ENCODE measurements around the gene MEG3.
"Not testable (repeated sequence)": the region's sequence is repeated elsewhere in the genome, so short reads cannot be mapped to it uniquely, and the experiment has no call there.

MEG3 gene

DNA sequence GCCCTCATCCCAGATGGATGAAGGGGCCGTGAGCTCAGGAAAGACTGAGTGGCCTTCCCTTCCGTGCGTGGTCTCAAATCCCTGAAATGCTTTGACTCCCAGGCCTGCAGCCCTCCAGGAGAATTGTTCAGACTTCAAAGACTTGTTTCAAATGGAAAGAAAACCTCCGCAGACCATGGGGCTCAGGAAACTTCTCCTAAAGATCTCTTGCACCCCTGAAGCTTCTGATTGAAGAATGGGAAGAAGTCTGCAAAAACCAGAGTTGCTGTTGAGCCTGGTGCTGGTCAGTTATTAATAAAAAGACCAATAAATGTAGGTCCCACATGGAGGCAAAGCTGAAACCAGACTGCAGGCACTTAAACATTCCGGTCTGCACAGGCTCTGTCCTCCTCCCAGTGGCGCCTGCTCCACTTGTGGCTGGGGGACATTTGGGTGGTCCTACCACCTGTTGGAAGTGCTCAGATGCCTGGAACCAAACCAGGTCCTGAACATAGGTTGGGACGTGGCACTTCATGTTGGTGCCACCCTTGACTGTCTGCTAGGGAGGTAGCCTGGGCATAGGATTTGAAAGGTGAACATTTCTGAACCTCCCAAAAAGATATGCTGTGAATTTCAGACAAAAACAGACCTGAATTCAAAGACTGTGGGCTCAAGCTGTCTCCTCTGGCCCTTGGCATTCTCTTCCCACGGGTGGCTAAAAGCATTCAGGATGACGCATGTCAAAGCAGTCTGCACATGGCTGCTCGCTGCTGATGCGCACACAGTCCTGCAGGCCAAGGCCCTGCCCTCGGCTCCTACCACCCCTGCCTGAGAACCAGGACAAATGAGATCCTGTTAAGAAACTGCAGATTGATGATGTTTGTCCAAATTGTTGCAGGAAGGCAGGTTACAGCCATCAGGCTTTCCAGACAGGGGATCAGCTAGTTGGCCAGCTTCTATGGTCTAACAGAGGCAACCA, 36.2 kb upstream of the MEG3 start:
- DNase-seq, result no peak

DNA sequence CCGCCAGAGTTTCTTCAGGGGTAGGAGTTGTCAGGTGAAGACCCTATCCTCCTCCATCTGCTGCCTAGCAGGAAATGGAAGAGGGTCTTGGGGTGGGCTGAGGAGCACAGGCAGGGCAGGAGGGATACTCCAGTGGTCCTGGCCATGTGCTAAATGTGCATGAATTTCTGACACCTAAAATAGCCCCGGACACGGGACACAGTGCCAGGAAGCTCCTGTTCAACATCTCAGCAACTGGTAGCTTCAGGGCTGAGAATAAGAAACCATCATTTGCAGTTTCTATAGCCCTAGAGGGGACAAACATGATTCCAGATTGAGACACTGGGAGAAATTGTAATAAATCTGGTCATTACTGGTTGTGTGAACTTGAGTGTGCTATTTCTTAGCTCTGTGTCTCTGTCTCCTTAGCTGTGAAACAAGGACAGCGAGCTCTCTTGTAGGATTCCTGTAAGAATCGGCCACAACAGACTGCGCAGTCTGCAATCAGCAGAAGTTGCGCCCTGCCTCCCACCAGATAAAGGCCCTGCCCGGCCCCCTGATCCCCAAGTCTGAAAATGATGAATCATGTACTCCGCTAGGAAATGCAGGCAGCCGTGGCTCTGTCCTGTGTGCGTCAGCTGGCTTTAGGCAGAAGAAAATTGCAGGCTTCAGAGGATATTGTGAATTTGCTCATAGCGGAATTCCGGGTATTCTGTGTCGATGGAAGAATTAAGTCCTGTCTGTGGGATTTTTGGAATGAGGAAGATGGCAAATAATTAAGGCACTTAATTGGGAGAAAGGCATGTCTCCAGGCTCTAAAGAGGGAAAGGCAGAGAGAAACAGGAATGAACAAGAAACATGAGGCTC, 35.2 kb upstream of the MEG3 start:
- no peak for DNase-seq

DNA sequence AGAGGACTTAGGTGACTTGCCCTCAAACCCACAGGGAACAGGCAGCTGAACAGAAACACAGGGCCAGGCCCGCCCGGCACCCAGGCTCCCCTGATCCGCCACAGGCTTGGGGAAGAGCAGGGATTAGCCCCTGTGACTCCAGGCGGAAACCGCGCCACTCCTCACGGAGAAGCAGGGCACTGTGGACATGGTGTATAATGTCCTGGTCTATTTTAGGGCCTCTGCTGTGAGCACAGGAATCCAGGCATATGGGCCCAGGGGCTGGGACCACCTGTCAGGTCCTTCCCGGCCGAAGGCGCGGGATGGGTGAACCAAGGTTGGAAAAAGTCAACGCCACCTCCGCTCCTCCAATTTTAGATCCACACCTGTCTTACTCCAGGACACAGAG, 34.6 kb upstream of the MEG3 start:
- DNase-seq, result no peak

DNA sequence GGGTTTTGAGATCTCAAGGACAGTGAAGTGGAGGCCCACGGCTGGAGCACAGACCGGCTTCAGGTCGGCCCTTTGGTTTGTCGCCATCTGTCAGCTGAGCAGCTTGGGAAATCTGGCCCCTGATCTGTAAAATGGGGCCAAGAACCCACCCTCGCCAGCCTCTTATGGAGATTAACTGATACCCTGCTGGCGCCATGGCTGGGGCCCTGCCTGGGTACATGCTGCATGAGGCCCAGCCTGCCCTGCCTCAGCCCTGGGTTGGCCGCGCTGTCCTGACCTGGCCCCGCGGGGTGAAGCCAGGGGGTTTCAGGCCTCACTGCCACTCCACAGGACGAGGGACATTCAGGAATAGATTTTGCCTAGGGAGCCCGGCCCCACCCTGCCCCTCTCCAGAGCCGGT, 33.9 kb upstream of the MEG3 start:
- DNase-seq, result no peak

DNA sequence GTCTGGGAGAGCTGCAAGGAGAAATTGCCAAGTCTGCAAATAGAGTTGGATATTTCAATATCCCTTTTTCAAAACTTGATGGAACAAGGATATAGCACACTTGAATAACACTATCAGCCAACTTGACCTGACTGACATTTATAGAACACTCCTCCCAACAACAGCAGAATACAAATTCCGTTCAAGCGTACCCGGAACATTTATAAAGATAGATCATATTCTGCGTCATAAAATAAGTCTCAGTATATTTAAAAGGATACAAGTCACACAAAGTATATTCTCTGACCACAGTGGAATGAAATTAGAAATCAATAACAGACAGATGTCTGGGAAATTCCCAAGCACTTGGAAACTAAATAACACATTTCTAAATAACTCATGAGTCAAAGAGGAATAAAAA, 29.0 kb upstream of the MEG3 start:
- no peak for DNase-seq

DNA sequence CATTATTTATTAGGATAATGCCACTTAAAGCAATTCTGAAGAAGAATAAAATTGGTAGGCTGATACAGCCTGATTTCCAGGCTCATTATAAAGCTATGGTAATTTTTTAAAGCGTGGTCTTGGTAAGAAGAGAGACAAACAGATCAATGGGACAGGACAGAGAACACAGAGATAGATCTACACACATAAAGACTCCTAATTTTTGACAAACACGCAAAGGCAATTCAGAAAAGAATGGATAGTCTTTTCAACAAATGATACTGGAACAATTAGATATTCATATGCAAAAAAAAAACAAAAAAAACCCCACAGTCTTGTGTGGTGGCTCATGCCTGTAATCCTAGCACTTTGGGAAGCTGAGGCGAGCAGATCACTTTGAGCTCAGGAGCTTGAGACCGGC, 25.9 kb upstream of the MEG3 start:
- no peak for DNase-seq

DNA sequence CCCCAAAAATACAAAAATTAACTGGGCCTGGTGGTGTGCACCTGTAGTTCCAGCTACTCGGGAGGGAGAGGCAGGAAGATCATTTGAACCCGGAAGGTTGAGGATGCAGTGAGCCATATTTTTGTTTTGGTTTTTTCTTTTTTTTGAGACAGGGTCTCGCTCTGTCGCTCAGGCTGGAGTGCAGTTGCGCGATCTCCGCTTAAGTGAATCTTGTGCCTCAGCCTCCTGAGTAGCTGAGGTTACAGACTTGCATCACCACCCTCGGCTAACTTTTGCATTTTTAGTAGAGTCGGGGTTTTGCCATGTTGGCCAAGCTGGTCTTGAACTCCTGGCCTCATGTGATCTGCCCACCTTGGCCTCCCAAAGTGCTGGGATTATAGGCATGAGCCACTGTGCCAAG, 24.5 kb upstream of the MEG3 start:
- not testable (repeated sequence) for DNase-seq

DNA sequence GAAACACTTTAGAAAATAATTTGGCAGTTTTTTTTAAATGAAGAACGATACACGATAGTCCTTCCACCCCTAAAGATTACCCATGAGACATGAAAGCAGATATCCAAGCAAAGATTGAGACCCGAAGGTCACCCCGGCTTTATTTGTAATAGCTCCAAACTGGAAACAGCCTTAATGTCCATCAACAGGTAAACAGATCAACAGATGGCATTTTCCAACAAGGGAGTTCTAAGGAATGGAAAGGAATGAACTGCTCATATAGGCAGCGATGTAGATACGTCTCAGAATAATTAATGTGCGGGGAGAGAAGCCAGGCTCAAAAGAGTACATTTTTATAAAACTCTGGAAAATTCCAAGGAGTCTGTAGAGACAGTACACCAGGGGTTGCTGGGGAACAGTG, 23.7 kb upstream of the MEG3 start:
- no peak for DNase-seq

DNA sequence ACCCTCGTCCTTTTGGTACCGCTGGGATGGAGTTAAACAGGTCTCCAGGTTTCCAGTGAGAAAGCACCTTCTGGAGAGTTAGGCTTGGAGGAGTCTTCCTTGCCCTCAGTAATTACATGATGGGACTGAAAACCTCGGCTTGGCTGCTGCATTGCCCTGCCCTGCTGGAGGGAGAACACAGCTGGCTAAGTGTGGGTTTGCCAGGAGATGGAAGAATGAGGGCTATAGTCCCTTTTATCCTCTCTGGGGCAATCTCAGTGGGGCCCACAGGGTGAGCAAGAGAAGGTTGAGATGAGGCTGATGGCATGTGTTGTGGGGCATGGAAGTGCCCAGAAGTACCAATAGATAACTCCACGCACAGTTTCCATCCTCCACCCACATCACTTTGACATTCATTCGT, 23.2 kb upstream of the MEG3 start:
- no peak for DNase-seq

DNA sequence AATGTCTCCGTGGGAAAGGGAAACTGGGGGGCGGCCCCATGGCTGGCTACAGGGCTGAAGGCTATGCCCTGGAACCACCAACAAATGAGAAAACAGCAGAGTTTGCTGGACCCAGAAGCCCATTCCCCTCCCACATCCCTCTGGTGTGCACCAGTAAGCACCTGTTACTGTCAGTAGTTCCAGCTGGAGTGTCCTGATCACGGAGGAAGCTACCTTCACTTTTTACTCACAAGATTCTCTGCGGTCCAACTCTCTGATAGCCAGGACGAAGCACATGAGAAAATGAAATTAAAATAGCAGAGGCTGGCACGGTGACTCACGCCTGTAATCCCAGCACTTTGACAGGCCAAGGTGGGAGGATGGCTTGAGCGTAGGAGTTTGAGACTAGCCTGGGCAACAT, 22.7 kb upstream of the MEG3 start:
- no peak for DNase-seq

DNA sequence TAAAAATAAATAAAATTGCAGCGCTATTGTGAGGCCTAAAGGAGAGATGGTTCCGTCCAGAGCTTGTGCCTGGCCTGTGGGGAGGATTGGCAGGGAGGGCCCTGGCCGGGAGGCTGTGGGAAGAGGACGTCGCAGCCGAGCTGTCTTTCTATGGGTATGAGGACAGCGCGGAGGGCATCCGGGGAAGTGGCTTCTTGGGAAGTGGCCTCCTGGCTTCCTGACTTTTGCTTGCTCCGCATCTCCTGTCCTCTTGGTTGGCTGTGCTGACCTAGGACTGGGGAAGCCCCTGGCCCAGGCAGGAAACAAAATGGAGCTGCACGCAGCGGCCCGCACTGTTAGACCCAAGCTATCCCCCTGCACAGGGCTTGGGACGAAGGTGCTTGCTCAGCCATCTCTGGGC, 22.2 kb upstream of the MEG3 start:
- no peak for DNase-seq

DNA sequence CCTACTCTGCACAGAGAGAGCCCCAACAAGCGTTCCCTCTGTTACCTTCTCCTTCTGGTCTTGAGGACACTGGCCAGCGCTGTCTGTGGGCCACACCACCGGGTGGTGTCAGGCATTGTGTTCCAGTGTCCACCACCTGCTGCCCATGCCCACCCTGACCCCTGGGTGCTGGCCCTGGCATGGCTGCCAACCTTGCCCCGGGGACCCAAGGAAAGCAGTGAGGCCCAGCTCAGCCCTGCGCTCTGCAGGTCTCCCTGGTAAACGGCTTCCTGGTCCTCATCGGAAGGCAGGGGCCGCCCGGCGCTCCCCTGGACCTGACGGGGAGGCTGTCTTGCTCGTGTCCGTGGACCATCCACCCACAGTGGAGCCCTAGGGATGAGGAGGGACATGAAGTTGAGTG, 21.8 kb upstream of the MEG3 start:
- DNase-seq, result no peak

DNA sequence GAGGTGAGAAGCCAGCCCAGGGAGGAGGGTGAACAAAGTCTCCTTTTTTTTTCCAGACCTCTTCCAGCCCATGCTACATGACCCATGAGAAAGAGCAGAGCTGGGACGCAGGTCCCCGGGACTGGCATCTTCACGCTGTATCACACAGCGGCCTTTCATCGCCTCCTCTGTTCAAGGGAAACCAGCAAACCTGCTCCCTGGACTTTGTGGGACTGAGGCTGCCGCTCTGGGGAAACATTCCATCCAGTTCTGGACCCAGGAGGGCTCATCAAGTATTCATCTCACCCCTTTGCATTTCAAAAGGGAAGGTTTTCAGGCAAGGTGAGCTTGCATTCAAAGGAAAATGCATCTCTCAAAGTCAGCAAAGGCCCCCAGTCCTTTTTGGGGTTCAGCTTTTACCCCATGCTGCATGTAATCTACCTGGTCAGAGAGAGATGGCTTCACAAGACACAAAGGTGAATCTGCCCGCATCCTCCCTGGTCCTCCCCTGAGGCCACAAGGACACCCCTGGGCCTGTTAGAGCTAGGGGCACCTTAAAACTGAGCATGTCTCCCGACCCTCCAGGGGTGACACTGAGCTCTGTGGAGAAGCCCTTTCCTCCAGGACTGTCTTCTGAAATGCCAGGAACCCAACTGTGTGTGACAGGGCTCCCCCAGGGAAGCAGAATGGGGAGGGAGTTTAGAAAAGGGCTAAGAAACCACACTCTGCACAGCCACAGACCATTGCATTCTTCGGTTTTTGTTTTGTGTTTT, 21.2 kb upstream of the MEG3 start:
- DNase-seq, result no peak

DNA sequence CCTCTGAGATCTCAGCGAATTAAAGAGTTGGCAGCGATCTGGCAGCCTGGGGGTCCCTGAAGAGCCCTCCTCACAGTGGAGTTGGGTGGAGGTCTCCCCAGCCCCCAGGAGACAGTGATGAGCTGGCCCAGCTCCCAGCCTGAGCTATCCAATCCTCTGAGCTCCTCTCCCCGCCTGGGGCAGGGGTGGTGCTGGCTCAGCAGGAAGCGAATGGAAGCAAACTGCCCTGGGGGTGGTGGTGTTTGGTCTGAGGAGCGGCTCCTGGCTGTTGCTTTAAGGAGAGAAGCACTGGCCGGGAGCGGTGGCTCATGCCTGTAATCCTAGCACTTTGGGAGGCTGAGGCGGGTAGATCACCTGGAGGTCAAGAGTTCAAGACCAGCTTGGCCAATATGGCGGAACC, 19.5 kb upstream of the MEG3 start:
- DNase-seq, result no peak

DNA sequence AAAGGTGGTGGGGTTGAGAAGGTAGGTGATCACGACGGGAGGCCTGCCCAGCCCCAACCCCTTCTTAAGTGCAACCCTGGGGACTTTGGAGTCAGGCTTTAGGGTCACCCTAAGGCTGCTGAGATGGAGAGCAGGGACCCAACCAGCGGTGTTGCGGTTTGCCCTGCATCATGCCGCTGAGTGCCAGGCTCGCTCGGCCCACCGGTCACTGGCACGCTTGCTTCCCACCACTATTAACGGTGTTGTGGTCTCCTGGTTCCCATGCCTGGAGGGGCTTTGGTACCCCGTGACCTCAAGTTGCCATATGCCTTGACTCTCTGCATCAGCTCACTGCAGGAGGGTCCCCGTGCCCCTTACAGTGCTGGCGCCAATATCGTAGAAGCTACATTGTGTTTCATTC, 18.4 kb upstream of the MEG3 start:
- DNase-seq, result no peak

DNA sequence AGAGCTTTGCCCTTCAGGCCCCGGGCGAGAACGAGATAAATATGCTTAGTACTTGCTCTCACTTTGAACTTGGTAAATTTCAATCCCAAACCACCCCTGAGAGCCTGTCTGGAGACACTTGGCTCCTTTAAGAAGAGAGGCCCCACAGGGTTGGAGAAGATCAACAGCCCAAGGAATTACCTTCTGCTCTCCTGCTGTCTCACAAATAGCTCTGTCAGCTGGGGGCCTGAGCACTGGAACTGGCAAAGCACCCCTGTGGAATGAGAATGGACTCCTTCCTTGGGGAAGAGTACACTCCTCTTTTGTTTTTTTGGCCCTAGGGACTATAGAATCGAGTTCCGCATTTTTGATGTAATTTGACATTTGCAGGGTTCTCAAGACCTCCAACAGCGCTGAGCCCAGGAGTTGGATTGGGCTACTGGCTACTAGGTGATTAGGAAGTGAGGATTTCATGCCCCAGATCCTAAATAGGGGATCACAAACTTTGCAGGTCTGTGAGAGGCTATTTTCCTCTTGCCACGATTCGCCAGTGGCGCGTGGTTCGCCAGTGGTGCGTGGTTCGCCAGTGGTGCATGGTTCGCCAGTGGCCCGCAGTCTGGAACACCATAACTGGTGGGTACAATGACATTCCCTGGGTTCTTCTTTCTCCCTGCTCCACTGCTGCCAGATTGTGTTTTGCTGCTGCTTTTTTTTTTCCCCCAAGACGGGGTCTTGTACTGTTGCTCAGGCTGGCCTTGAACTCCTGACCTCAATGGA, 17.8 kb upstream of the MEG3 start:
- DNase-seq, result no peak

DNA sequence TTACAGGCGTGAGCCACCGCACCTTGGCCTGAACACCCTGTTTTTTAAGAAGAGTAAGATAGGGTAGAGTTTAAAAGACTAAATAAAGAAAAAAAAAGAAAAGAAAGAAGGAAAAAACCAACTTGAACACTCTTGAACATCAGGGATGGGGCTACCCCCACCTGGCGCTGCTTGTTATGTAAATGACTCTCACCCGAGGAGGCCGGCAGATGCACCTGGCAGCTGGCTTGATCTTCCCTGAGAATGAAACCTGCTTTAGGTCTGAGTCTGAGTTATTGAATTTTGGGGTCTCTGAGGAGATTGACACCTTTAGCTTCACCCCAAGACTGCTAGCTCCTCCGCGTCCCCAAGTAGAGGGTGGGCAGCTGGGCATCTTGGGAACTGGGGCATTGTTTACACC, 15.5 kb upstream of the MEG3 start:
- no peak for DNase-seq

DNA sequence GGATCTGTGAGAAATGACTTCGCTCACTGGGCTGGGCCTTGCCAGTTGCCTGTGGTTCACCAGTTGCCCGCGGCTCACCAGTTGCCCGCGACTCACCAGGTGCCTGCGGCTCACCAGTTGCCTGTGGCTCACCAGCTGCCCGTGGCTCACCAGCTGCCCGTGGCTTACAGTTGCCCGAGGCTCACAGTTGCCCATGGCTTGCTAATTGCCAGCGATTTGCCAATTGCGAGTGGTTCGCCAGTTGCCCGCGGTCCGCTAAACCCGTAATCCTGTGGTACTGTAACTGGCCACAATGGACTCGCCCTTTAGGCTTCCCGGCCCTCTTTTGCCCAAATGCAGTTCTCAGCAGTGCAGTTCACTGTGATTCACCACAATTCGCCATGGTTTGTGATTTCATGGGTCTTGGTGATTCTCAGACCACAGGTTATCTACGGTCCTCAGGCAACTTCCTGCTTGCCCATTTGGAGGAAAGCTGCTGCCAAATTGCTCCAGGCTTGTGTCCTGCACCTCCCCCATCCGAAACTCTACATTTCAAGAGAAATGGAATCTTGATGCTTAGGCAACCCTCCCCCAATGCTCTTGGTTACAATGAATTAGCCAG, 15.0 kb upstream of the MEG3 start:
- DNase-seq, result no peak

DNA sequence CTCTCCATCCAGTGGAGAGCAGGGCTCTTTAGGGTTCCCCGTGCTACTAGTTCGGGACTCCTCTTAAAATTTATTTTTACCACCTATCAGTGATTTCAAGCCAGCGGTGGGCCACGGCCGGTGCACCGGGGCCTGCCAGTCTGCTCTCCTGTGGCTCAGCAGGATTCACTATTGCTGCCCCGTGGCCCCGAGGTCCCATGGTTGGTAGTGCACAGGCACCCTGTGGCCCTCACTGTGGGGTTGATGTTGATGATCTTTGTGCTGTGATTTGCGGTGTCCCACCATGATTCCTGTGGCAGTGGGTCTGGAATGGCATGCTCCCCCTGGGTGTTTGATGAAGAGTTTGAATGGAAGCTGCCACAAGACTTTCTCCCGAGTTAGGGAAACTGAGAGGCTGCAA, 12.6 kb upstream of the MEG3 start:
- DNase-seq, result no peak

DNA sequence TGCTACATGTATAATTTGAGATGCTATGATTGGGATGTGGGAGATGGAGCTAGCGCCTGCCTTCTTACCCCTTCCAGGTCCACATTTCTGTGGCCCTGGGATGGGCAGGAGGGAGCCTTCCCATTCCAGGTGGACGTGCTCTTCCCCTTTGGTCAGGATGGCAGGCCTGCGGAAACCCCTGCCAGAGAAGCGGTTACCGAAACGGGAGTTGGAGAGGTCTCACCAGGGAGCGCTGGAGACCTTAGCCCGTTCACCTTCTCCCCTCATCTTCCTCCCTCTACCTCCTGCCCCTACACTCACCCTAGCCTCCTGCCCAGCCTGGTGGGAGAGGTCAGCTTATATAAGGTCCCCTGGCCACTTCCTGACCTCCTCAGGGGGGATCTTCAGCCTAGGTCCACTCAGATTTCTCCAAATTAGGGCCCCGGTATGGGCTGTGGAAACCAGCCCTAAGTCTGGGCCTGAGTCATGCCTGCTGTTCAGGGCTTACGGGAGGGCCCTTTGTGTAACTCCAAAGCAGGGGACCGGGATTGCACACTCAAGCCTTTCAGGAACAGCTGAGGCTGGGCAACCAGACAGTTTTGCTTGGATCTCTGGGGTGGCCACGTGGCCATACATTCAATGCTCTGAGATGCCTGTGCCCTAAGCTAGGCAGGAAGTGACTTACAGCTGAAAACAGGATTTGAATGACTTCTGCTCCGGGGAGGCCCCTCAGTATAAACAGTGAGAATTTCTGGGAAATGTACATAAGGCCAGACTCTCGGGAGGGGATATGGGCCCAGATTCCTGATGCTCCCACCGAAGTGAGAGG, 10.2 kb upstream of the MEG3 start:
- DNase-seq, result no peak

DNA sequence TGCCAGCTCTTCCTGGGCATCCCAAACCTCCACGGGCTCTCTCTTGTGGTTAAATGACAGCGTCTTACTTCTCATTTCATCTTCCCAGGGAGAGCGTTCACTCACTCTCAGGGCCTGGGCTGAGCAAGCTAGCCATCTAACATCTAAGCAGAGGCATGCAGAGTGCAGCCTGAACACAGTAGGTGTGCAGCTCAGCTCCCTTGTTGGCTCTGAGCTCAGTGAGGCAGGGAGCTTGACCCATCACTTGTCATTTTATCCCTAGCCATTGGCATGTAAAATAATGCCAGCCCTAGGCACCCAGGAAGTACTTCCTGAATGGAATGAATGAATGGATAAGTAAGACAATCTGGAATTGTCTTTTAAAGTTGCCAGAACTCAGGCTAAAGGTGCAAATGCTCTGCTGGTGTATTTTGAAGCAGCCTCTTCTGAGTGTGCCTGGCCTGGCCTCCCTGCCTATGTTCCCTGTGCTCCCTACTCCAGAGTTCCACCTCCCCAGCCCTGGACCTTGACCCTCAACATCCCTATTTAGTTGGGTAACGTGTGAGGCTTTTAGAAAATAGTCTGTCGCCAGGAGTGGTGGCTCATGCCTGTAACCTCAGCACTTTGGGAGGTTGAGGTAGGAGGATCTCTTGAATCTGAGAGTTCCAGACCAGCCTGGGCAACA, 9.5 kb upstream of the MEG3 start:
- DNase-seq, result no peak
